DMS153 treated with DMSO at 0.1 percent for 48 hours (cell line): Measurements from ENCODE around the gene VIPR2.

Experiments
- DNase-seq: peaks from one replicate; lab custom pipeline; 2025; ENCODE audit not compliant: unreplicated experiment; lab: John Stamatoyannopoulos, UW

VIPR2 gene

DNA sequence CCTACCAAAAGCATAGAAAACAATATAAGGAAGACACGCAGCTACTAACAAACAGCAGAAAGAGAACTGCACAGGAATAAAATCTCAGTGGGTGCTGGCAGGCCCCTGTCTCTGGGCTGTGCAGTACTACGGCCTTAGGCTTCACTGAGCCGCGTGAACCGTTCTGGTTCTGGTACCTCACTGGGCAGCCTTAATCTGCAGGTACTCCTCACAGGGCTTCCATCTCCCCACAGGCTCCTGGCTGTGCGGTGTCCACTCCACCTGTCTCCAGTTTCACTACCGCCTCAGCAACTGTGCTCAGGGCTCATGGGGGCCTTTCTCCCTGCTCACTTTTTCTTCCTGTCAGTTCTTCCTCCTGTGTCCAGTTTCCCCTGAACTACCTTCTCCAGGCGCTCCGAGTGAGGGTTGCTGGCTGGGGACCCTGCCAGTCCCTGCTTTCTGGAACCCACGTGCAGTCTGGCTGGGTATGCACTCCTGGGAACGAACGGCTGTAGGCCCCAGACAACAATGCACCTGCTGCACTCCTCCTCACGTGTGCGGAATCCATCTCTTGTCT is 75.7 kb downstream of the VIPR2 start:
- no peak for DNase-seq

DNA sequence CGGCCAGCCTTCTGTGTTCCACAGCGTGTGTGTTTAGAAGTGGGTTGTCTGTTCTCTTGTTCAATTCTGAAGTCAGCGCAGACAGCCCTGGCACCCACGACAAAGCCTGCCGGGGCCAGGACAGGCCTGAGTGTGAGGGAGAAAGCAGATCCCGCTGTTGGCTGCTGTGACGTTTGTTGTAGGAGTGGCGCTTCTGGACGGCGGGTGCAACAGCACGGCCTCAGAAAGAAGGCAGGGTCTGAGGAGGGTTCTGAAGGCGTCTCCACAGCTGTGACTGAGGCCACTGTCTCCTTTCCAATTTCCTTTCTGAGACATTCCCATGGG is 76.2 kb downstream of the VIPR2 start:
- no peak for DNase-seq

DNA sequence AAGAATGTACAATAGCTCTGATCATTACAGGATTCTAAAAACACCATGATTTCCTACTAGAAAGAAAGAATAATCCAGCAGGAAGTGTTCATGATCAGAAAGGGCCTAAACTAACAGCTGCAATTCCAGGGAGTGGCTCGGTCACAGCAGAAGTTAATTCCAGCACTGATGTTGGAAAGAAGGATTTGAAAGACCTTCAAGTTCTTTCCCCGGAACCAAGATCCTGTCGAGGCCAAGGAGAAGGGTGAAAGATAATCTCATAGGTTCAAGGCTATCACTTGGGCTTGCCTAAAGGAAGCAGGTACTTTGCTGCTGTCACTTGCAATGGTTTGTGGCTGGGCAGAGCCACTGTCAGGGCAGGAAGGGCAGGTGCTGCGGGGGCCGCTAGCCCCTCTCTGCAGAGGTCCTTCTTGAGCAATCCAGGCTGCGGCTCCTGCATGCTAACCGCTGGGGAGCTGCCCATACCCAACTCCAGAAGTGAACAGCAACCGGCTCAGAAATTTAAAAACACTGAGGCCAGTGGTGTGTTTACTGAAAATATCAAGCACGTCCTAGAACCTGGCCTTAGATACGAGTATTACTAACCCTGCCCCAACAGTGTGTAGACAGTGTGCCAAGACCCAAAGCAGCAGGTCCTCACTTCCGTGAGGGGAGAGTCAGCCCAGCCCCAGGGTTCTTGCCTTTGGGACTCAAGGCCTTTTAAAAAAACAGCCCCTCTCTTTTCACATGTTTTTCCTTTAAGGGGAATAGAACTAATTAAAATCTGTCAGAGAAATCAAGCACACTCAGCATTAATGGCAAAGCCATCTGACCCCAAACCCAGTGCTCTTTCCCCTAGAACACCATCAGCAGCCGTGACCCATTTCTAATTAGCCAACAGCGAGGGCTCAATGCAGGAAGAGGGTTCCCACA is 76.8 kb downstream of the VIPR2 start:
- no peak for DNase-seq

DNA sequence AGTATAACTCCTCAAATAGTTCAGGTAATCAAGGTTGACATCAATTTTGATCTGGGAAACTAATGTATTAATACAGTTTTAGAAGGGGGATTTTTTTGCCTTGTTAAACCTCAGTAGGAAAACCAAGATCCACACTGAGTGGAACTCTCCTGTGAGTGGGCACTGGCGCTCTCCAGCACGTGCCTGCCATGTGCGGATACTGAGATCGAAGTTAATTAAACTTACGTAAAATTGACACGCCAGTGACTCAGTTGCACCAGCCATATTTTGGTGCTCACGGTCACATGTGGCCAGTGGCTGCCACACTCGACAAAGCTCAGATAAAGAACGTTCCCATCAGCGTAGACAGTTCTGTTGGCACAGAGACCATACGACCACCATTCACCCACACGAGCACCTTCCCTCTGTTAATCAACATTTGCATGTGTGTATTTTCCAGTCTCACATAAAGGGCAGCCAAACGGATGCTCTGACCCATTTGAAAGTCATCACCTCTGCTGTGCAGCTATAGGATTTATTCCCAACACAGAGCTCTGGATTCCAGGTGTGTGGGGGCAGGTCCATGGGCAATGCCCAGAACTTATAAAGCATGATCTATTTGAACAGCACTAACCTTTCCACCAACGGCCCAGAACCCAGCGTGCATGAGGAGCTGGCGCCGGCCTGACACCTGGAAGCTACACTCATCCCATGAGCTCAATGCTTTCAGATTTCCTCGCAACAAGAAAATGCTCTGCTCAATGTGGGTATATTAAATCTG is 77.7 kb downstream of the VIPR2 start:
- no peak for DNase-seq

DNA sequence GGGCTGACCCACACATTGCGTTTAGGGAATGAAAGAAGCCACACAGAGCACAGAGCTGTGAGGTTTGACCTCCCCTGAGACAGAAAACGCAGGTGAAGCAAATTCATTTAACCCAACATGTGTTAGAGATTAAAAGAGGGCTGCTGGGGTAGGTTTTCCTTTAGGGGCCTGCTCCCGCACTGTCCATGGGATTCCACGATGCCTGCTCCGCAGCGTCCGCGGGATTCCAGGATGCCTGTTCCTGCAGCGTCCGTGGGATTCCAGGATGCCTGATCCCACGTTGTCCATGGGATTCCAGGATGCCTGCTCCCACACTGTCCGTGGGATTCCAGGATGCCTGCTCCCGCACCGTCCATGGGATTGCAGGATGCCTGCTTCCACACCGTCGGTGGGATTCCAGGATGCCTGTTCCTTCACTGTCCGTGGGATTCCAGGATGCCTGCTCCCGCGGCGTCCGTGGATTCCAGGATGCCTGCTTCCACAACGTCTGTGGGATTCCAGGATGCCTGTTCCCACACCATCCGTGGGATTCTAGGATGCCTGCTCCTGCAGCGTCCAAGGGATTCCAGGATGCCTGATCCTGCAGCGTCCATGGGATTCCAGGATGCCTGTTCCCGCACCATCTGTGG is 78.7 kb downstream of the VIPR2 start:
- DNase-seq = no peak

DNA sequence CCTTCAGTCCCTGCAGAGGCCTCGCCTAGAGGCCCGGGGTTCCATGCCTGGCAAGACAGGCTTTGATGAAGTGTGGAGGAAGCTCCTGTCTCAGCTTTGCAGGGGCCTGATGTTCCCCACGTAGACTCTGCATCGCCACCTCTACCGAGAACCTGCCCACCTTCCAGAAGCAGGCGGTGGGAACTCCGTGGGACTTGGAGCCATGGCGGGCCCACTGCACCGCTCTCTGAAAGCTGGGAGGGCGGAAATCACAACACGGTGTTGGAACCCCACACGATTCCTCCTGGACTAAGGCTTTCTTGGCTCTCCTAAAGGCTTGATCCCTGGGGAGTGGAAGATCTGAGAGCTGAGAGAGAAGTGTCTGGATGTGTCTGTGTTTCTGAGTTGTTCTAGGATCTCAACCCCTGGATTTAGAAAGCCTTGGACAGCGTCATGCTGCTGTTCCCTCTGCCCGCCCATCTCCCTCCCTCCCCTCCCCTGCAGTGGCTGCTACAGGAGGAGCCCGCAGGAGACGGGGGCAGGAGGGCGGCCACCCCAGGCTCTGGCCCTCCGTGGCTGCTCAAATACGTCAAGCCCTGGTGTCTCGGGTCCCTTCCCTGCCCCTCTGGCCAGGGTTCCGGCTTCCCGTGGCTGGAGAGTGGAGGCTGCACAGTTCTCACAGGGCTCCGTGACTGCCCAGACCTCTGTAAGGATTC is 79.7 kb downstream of the VIPR2 start:
- no peak for DNase-seq

DNA sequence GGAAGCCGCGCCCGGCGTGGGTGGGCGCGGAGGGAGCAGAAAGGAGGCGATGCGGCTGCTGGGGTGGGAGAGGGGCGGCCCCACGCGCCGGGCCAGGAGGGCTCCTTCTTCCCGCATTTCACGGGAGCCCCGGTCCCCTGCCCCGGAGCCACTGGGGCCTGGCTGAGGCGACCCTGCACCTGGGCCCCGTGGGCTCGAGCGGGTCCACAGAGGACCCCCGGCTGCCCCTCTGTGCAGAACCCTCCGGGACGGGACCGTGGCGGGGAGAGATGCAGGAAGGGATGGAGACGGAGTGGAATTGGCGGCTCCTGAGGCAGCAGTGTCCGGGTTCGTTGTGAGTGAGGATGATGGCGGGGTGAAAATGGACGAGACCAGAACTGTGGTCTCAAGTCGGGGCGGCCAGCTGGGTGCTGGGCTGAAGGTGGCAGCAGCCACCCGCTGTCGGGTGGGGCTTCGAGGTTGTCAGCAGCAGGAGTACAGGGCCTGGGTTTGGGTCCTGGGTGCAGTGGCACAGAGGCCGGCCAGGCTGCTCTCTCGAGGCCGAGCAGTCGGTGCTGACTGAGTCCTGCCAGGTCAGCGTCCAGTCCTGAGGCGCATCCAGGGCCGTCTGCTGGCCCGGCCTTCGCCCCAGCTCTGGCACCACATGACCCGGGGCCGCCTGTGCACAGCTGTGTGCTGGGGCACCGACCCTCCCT is 80.4 kb downstream of the VIPR2 start:
- DNase-seq = no peak

DNA sequence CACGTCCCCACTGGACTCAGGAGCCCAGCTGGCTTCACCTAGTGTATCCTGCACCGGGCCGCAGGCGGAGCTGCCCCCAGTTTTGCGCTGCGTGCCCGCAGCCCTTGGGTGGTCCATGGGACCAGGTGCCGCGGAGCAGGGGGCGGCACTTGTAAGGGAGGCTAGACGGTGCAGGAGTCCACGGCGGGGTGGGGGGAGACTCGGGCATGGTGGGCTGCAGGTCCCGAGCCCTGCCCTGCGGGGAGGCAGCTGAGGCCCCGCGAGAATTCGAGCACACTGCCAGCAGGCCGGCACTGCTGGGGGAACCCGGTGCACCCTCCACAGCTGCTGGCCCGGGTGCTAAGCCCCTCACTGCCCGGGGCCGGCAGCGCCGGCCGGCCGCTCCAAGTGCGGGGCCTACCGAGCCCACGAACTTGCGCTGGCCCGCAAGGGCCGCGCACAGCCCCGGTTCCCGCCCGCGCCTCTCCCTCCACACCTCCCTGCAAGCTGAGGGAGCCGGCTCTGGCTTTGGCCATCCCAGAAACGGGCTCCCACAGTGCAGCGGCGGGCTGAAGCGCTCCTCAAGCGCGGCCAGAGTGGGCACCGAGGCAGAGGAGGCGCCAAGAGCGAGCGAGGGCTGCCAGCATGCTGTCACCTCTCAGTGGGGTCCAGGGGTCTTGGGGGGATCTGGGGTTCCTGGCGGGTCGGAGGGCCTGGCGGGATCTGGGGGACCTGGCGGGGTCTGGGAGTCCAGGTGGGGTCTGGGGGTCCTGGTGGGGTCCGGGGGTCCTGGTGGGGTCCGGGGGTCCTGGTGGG is 81.4 kb downstream of the VIPR2 start:
- DNase-seq = no peak

DNA sequence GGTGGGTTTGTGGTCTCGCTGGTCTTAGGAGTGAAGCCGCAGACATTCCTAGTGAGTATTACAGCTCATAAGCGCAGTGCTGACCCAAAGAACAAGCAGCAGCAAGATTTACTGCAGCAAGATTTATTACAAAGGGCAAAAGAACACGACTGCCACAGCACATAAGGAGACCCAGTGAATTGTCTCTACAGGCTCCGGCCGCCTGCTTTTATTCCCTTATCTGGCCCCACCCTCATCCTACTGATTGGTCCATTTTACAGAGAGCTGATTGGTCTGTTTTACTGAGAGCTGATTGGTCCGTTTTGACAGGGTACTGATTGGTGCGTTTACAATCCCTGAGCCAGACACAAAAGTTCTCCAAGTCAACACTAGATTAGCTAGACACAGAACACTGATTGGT is 82.1 kb downstream of the VIPR2 start:
- no peak for DNase-seq

DNA sequence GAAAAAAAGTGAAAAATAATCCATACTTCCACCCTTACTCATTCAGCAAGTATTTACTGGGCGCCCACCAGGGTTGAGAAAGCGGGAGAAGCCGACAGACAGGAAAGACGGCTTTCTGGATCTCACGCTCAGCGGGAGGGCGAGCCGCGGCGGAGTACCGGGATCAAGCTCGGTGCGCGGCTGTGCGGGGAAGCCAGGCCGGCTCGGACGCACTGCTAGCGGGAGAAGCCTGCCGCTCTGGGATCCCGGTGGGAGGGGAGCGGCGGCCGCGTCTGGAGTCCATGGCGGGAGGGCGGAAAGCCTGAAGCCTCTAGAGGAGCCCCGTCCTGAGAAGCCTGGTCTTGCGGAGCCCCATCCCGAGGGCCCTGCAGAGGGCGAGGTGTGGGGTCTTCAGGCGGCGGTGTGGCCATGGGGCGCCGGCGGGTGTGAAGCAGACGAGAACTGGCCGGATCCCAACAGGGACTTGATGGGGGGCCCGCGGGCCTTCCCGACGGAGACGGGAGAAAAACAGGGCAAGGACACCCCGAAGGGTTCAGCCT is 82.9 kb downstream of the VIPR2 start:
- DNase-seq = no peak

DNA sequence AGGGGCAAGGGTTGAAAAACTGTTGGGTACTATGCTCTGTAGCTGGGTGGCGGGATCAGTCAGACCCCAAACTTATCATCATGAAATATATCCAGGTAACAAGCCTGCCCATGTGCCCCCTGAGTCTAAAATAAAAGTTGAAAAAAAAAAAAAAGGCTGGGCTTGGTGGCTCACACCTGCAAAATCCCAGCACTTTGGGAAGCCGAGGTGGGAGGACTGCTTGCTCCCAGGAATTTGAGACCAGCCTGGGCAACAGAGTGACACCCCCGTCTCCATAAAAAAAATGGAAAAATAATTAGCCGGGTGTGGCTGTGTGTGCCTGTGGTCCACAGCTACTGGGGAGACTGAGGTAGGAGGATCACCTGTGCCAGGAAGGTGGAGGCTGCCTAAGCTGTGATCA is 83.5 kb downstream of the VIPR2 start:
- no peak for DNase-seq

DNA sequence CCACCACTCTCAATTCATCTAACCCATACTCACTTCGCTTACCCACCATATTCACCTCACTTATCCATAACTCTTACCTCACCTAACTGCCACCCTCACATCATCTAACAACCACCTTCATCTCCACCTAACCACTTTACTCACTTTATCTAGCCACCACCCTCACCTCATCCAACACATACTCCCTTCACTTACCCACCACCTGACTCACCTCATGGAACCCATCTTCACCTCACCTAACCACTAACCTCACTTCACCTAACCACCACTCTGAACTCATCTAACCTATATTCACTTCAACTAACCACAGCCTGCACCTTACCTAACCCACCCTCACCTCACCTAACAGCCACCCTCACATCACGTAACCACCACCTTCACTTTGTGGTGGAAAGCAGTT is 84.2 kb downstream of the VIPR2 start:
- no peak for DNase-seq

DNA sequence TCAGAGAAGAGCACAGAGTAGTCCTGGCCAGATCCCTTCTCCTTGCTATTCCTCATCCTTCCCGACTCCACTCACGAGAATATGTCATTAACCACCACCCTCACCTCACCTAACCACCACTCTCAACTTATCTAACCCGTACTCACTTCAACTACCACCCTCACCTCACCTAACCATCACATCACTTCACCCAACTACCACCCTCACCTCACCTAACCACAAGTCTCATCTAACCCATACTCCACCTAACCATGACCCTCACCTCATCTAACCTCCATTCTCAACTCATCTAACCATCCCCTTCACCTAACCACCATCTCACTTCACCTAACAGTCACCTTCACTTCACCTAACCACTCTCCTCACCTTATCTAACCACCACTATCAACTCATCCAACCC is 85.0 kb downstream of the VIPR2 start:
- DNase-seq = no peak

DNA sequence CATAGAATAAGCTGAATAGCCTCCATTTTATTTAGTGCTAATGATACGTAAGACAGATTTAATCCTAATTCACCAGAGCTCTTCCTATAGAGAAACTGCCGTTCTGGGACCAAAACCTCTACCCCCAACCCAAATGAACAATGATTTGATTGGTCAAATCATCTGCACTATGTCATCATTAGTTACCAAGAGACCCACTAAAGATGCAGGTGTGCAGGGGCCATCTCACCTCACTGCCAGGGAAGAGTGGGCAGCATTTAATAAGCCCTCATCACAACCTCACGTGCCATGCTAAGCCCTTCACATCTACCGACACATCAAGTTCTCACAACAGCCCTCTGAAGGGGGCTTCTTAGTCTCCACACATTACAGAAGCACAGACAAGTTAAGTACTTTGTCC is 87.0 kb downstream of the VIPR2 start:
- no peak for DNase-seq

DNA sequence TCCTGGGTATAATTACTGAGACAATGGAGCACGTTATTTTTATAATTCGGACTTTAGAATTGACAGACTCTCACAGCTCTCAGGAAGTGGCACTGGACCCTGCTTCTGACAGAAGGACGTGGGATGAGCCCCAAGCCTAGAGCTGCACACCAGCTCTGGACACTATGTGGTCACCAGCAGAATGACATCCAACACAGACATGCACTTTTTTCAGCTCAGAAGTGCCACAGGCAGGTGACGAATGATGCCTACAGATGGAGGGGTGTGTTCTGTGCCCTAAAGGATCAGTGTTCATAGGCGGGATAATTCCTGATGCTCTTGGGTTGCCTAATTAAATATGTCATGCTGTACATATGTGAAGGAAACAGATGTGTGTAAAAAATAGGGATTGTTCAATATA is 87.9 kb downstream of the VIPR2 start:
- no peak for DNase-seq

DNA sequence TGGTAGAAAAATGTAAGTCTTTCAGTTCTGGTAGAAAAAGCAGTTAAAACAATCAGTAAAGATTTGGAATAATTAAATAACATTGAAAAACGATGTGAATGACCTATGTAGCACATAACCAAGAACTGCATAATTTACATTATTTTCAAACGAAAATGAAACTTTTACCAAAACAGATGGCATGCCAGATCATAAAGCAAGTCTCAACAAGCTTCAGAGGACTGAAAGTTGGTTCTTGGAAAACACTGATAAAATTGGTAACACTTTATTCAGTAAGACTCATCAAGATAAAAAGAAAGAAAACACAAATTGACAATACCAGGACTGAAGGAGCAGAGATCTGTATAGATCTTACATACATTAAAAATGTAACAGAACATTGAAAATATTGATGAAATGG is 92.8 kb downstream of the VIPR2 start:
- DNase-seq = no peak

DNA sequence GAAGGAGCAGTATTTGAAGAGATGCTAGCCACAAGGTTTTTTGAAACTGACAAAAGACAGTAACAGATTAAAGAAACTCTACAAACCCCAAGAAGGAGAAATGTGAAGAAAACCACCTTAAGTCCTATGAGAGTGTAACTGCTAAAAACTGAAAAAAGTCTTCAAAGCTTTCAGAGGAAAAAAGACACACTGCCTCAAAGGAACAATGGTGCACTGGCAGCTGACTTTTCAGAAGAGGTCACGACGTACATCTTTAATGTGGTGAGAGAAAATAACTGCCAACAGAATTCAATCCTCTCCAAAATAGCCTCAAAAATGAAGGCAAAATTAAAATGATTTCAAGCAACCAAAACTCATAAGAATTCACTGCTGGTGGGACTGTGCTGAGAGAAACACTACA is 94.0 kb downstream of the VIPR2 start:
- DNase-seq = no peak

DNA sequence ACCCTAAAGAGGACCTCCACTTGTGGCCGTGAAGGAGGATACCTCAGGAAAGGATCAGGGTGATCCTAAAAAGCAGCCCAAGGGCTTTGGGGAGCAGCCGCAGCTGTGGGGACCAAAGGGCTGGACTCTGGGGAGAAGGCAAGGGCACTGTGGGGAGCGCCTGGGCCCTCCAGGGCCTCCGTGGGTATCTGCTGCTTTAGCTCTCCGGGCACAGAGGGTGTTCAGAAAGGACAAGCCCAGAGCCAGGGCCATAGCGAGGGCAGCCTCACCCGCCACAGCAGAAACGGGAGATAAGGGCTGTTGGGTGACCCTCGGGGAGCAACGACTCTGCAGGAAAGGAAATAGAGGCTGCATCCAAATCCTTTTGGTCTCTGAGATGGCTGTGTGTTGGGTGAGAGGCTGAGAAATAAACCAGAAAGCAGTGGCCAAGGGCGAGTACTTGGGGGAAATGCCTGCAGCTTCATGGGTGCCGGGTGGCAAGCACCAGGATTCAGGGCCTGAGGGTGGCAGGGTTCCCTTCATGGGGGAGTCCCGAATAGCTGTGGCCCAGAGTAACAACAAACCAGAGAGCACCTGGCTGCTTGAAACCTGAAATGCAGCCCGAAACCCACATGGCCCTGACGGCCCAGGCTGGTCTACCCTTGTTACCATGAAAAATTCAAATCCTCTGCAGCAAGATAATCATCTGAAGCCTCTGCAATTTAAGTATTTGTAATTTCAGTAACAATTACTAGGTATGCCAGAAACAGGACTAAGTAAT is 95.2 kb downstream of the VIPR2 start:
- DNase-seq = no peak

DNA sequence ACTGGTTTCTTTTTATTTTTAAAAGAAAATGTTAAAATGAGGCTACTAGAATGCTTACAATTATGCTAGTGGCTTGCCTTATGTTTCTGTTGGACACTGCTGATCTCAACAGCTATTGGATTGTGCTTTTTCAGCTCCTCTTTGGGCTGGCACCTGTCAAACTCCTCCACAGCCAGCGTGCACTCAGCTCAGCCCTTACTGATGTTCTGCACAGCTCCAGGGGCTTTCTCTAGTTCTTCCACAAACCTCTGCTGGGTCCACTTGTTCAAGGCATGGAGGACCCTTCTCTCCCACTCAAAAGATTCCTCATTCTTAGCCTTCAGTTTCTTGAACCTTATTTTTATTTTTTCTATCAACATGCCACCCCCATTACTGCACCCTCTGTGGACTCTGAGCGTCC is 96.0 kb downstream of the VIPR2 start:
- DNase-seq = no peak
